Heart left ventricle (tissue), 16 donors: ENCODE data around the gene GPR68. TPM values are rescaled to one million over a fixed set of nuclear protein-coding genes. Genes with fewer than 3 reads are reported as not detected.

Experiments
- ATAC-seq, 4 donors: fragments of 200-7000 bp; cut with Tn5 transposase; one replicate each; pipeline ENCODE4 v1.9.1; 2020 to 2022; ENCODE audit warnings: moderate library complexity in 4 of 4, mild to moderate bottlenecking in 3 of 4, moderate number of reproducible peaks in 1 of 4
- DNase-seq, 5 donors: peaks; one replicate each; pipeline ENCODE4 v3.0.0-alpha.2; 2020
- H3K27ac ChIP-seq, 12 donors: fragments of 200-600 bp; sonication (generic) in 4 of 12; one replicate each; pipeline versions ENCODE4 v1.5.0 to v1.8.0; 2016 to 2022; ENCODE audit warnings: mild to moderate bottlenecking in 2 of 12
- H3K27me3 ChIP-seq, 9 donors: fragments of 200-600 bp; sonication (generic) in 2 of 9; one replicate each; pipeline versions ENCODE4 v1.5.1 to v1.8.0; 2016 to 2022; ENCODE audit warnings: mild to moderate bottlenecking in 3 of 9
- H3K36me3 ChIP-seq, 9 donors: fragments of 200-600 bp; sonication (generic) in 2 of 9; one replicate each; pipeline versions ENCODE4 v1.5.0 to v1.8.0; 2018 to 2022; ENCODE audit warnings: mild to moderate bottlenecking in 2 of 9
- H3K4me1 ChIP-seq, 12 donors: fragments of 200-600 bp; sonication (generic) in 4 of 12; one replicate each; pipeline versions ENCODE4 v1.5.0 to v1.8.0; 2016 to 2022; ENCODE audit warnings: mild to moderate bottlenecking in 3 of 12
- H3K4me3 ChIP-seq, 12 donors: fragments of 200-600 bp; sonication (generic) in 4 of 12; one replicate each; pipeline versions ENCODE4 v1.5.0 to v1.8.0; 2017 to 2022; ENCODE audit warnings: mild to moderate bottlenecking in 9 of 12, moderate library complexity in 4 of 12
- H3K9me3 ChIP-seq, 12 donors: fragments of 200-600 bp; sonication (generic) in 4 of 12; one replicate each; pipeline versions ENCODE4 v1.5.0 to v1.8.0; 2016 to 2022; ENCODE audit warnings: mild to moderate bottlenecking in 1 of 12
- POLR2A ChIP-seq, 2 donors: fragments of 450-650 bp; IDR thresholded peaks; one replicate each; pipeline ENCODE4 v1.6.1; 2017; ENCODE audit warnings: antibody characterized with exemption in 2 of 2, mild to moderate bottlenecking in 2 of 2, moderate library complexity in 2 of 2
- WGBS, 4 donors: extraction: QIAGEN DNeasy Blood & Tissue Kit in 2 of 4; methylation state at CpG; one replicate each; pipeline versions ENCODE4 v1.1.5 to v1.1.7; 2013 to 2018; 5-methylcytosine and 5-hydroxymethylcytosine counted together
- intact Hi-C, 10 donors: fragments of 100-400 bp; cut with DNase I; formaldehyde crosslinking; loops; one replicate each; pipeline versions ENCODE4 v1.11.1 to v1.14.2; 2022
- polyA plus RNA-seq, 2 donors: library from polyadenylated mRNA; stranded (reverse); fragments of 200-250 nt; gene quantifications; one replicate each; pipeline ENCODE4 v1.2.3, GENCODE V29; 2013
- total RNA-seq, 9 donors: library from RNA; depleted of rRNA in 2 of 9; stranded (reverse); fragments of >200 nt in 2 of 9; fragmentation: NEBNext Ultra II Directional in 3 of 9; extraction: Animal tissue kit (Norgen Biotek cat#: 25700) in 3 of 9; gene quantifications; one replicate each; pipeline versions ENCODE4 v1.1.0 to v1.2.4, GENCODE V29; 2016 to 2023
- TF ChIP-seq, protein P1 (sequence below), 12 donors: fragments of 200-600 bp; sonication (generic) in 4 of 12; IDR thresholded peaks; one replicate each; pipeline versions ENCODE4 v1.5.0 to v1.8.0; 2018 to 2022; ENCODE audit warnings: antibody characterized with exemption in 12 of 12, mild to moderate bottlenecking in 5 of 12
- donor health status: ischemic (EF 13 %, LVEDD 7.1; RV severe dilation, severe dysfunction).
- donor health status: healthy with polysubstance abuse.
- donor health status: DM: no; HTN: yes; CAD: no.
- donor health status: DM: no; HTN: no; CAD: no.
- donor health status: ischemic (EF 25% LVEDD 6.9; RV normal size, moderate dysfunction).
- donor health status: ischemic (EF 25% LVEDD 5.7; RV mildly dilated, moderate dysfunction).
- donor health status: healthy.
- donor health status: DM: yes; HTN: yes; CAD: no.
- donor health status: ischemic (EF 35%, LVEDD 5.7; RV mildly dilated, moderate dysfunction).
- donor health status: nonischemic (EF 11% LVEDD 7.7; RV severe dilation, severe dysfunction).
- donor health status: DM: yes; HTN: yes; CAD: no.
- donor health status: PGD.
- donor health status: ischemic (EF 29% LVEDD 5.4; RV normal size, mild dysfunction).
- donor health status: nonischemic (EF 23%, LVEDD 6.1; RV moderate dilation, normal function).

Gene GPR68
- total and polyA plus RNA-seq, 11 donors = 0.08 to 2.6 (median 0.59) TPM; not detected in 1

DNA sequence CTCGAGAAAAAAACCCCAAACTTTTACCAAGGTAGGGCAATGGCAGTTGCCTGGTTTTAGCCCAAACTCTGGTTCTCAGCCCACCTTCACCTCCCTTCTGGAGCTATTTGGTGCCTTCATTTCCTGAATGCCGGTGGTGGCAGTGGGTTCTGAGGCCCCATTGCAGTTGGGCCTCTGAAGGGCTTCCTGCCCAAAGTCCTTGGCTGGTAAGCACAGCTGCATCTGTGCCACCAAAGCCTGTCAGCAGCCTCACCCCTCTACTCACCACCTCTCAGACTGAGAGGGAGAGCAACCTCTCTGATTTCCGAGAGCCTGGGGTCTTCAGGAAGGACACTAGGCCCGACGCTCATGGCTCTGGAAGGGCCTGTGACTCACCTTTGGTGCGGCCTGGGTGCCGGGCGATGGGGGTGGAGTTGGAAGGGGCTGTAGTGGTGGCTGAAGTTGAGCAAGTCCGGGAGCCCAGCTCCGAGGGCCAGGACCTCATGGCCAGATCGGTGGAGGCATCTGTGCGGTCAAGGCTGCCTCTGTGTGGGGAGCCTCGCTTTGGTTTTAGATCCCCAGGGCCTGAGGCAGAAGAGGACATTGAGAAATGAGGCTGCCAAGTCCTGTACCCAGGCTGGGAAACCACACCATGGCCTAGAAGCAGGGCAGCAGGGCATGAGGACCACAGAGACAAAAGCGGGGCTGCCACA, 38.6 kb upstream of the GPR68 start:
- no peak for TF ChIP-seq POLR2A (IDR thresholded peaks at IDR 0.05)
- TF ChIP-seq, protein P1, sequence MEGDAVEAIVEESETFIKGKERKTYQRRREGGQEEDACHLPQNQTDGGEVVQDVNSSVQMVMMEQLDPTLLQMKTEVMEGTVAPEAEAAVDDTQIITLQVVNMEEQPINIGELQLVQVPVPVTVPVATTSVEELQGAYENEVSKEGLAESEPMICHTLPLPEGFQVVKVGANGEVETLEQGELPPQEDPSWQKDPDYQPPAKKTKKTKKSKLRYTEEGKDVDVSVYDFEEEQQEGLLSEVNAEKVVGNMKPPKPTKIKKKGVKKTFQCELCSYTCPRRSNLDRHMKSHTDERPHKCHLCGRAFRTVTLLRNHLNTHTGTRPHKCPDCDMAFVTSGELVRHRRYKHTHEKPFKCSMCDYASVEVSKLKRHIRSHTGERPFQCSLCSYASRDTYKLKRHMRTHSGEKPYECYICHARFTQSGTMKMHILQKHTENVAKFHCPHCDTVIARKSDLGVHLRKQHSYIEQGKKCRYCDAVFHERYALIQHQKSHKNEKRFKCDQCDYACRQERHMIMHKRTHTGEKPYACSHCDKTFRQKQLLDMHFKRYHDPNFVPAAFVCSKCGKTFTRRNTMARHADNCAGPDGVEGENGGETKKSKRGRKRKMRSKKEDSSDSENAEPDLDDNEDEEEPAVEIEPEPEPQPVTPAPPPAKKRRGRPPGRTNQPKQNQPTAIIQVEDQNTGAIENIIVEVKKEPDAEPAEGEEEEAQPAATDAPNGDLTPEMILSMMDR (IDR thresholded peaks at IDR 0.05) = no peak
- no peak for ATAC-seq
- peaks cover 0 to 89% (median 8%) of the 10 kb centered on the region in 9 donors for H3K36me3 ChIP-seq
- no peak for DNase-seq
- H3K27ac ChIP-seq = no peak overlapping the region
- H3K9me3 ChIP-seq = peaks cover 0 to 5% (median 0%) of the 10 kb centered on the region in 12 donors
- H3K4me3 ChIP-seq = no peak overlapping the region
- H3K27me3 ChIP-seq = no peaks in the 10 kb centered on the region
- intact Hi-C loops = loop anchor here in 2 of 10 donors (5.0 to 10.0 kb wide), 2 partner anchors 106 to 378 kb away; no protein-coding TSS in a partner anchor
- 93 to 97% (median 96%) methylated on average over 10 to 14 of the region's 14 CpGs for WGBS, 4 donors
- peaks cover 0 to 21% (median 6%) of the 10 kb centered on the region in 12 donors for H3K4me1 ChIP-seq

DNA sequence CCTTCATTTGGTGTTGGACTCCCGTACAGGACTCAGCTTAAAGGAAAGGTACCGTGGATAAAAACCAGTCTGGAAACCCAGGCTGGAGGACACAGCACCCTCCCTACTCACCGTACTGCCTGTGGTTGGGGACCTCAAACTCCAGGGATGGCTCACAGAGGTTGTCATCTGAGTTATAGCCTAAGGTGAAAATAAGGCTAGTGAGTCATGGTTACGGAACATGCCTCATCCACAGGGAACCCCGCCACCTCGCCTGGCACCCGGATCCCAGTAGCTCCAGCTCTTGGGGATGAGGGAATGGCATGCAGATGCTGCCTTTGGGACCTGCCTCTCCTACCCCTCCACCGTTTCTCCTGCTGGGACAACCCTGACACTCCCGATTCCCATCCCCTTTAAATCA, 36.8 kb upstream of the GPR68 start:
- Histone ChIP-seq H3K36me3 (peaks cover 0 to 94% (median 14%) of the 10 kb centered on the region in 9 donors), H3K27ac (no peak overlapping the region), H3K9me3 (peaks cover 0 to 5% (median 0%) of the 10 kb centered on the region in 12 donors), H3K4me1 (peaks cover 0 to 21% (median 6%) of the 10 kb centered on the region in 12 donors), H3K27me3 (no peaks in the 10 kb centered on the region), H3K4me3 (no peak overlapping the region)
- 93 to 96% (median 96%) methylated on average over 9 of the region's 9 CpGs for WGBS, 4 donors
- TF ChIP-seq, protein P1 (IDR thresholded peaks at IDR 0.05) = no peak
- TF ChIP-seq POLR2A (IDR thresholded peaks at IDR 0.05) = no peak
- intact Hi-C loops = loop anchor here in 2 of 10 donors (5.0 to 10.0 kb wide), 2 partner anchors 104 to 377 kb away; no protein-coding TSS in a partner anchor
- DNase-seq = no peak
- ATAC-seq = no peak

DNA sequence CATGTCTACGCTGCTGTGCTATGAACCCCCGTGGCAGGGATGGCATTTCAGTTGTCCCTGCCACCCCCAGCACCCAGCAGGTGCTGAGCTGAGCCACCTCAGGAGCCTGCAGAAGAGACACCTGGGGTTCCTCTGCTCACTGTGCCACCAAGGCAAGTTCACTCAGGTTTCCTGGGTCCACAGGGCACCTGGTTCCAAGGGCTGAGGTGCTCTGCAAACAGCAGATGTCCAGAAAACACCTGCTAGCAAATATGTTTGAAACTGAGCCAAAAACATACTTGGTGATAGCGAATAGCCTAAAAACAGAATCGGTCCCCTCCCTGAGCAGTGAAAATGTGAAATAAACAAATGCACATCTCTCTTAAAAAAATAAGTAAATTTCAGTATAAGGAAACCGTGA, 35.6 kb upstream of the GPR68 start:
- TF ChIP-seq, protein P1 (IDR thresholded peaks at IDR 0.05) = no peak
- TF ChIP-seq POLR2A (IDR thresholded peaks at IDR 0.05) = no peak
- H3K27me3 ChIP-seq = no peaks in the 10 kb centered on the region
- DNase-seq = no peak
- H3K27ac ChIP-seq = no peak overlapping the region
- WGBS, 4 donors = 85 to 91% (median 87%) methylated on average over 5 of the region's 5 CpGs
- intact Hi-C loops = loop anchor here in 2 of 10 donors (5.0 to 10.0 kb wide), 2 partner anchors 103 to 375 kb away; no protein-coding TSS in a partner anchor
- H3K9me3 ChIP-seq = peaks cover 0 to 5% (median 0%) of the 10 kb centered on the region in 12 donors
- no peak for ATAC-seq
- peaks cover 0 to 92% (median 14%) of the 10 kb centered on the region in 9 donors for H3K36me3 ChIP-seq
- peaks cover 0 to 18% (median 4%) of the 10 kb centered on the region in 12 donors for H3K4me1 ChIP-seq
- no peak overlapping the region for H3K4me3 ChIP-seq

DNA sequence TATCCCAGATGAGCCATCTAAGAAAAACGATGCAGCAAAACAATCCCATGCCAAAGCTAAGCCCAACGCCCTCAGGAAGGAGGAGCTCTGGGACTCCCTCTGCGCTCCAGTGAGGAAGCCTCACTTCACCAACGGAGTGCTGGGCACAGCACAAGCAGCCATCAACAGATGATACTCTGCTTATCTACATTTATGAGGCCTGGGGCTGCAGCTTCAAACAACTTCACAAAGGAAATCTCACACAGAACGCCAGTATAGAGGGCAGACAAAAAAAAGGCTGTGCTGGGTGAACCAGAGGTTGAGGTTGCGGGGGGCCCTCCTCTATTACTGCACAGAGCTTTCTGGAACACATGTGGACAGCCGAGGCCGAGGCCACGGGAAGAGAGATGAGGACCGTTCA, 34.9 kb upstream of the GPR68 start:
- DNase-seq (peak in 1 of 5 donors; percentile 6), ATAC-seq (no peak)
- H3K4me3 ChIP-seq = no peak overlapping the region
- WGBS, 4 donors = 92 to 97% (median 93%) methylated on average over 10 of the region's 10 CpGs
- H3K9me3 ChIP-seq = peaks cover 0 to 5% (median 0%) of the 10 kb centered on the region in 12 donors
- H3K36me3 ChIP-seq = peaks cover 0 to 92% (median 14%) of the 10 kb centered on the region in 9 donors
- H3K27ac ChIP-seq = no peak overlapping the region
- H3K4me1 ChIP-seq = peaks cover 0 to 11% (median 2%) of the 10 kb centered on the region in 12 donors
- no peaks in the 10 kb centered on the region for H3K27me3 ChIP-seq
- TF ChIP-seq, protein P1 (IDR thresholded peaks at IDR 0.05) = no peak
- no peak for TF ChIP-seq POLR2A (IDR thresholded peaks at IDR 0.05)
- intact Hi-C loops = no loop called here
